NCI-H226 (cell line): ENCODE data around the gene LMO1.

Experiments used
- DNase-seq: peaks from one replicate; pipeline ENCODE4 v3.0.0-alpha.2; 2015

Gene LMO1

GRCh38 chr11:8263109-8263768 is 439 bp downstream of the LMO1 start:
- no peak for DNase-seq

GRCh38 chr11:8262552-8263108 is 1.0 kb downstream of the LMO1 start:
- DNase-seq: no peak

- DNase-seq: no peak
Measured at GRCh38 chr11:8261921-8262551, 1.6 kb downstream of the LMO1 start.

GRCh38 chr11:8261291-8261690 is 2.4 kb downstream of the LMO1 start:
- no peak for DNase-seq

DNA sequence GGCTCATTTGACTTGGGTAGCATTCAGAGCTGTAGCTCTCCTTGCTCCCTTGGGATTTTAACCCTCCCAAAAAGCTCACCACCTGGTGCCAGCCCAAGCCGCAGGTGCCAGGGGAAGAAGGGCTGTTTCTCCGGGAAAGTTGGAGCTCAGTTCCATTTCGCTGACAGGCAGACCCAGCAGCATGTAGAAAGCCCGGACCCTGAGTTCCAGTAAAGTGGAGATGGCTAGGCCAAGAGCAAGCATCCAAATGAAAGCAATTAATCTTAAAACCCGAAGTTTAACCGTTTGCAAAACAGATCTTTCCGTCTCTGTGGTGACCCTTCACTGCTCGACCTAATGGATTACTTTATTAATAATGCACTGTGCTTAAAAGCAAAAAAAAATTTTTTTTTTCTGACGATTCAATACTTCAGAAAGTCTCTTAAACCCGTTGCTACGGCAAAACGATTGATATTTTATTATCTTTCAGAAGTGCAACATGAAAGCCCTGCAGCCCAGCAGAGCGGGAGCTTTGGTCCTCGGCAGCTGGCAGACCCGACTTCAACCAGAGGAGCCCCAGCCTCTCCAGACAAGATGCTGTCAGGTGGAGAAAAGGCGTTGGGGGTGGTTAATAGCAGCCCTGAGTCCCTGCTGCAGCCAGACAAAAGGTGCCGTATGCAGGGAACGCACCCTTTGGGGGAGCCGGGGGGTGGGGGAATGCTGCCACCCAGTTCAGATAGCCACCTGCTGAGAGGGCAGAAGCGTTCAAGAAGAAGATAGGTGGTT is 3.3 kb downstream of the LMO1 start:
- DNase-seq: no peak

- DNase-seq: no peak
Measured at GRCh38 chr11:8259306-8259959, 4.2 kb downstream of the LMO1 start.

DNA sequence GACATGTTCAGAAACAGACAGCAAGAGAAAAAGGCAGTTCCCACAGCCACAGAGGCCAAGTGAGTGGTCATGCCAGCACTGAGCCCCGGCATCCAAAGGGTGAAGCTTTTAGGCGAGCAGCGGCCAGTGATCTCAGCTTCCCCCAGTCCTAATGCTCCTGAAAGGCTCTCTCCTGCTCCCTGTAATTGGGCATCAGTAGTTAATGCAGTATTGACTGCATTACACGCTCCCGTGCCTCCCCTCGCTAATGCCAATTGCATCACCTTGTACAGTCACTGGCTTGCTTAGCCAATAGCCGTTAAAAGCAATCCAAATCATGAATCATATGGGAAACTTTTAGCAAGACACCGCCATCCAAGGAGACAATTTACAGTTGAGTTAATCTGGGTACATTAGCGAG is 4.9 kb downstream of the LMO1 start:
- no peak for DNase-seq

GRCh38 chr11:8258289-8258688 is 5.4 kb downstream of the LMO1 start:
- no peak for DNase-seq

- no peak for DNase-seq
Measured at GRCh38 chr11:8257003-8257664, 6.5 kb downstream of the LMO1 start.

GRCh38 chr11:8256271-8257002 is 7.2 kb downstream of the LMO1 start:
- DNase-seq: no peak

DNA sequence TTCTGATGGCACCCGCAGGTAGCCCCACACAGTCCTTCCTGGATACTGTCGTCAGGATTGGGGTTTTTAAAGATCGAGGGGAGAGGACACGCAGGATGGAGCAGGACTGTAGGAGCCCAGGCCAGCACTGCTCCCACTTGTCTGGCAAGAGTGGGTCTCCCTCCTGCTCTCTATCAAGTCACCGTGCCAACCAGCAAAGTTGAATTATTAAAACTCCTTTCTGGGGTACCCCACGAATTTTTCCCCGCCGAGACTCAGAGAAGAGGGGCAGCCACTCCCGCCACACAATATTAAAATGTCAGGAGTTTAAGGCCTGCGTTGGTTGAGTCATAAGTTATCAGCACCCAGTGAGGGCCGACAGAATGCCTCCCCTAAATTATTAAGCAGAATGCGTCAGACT is 10.1 kb downstream of the LMO1 start:
- DNase-seq: no peak

DNA sequence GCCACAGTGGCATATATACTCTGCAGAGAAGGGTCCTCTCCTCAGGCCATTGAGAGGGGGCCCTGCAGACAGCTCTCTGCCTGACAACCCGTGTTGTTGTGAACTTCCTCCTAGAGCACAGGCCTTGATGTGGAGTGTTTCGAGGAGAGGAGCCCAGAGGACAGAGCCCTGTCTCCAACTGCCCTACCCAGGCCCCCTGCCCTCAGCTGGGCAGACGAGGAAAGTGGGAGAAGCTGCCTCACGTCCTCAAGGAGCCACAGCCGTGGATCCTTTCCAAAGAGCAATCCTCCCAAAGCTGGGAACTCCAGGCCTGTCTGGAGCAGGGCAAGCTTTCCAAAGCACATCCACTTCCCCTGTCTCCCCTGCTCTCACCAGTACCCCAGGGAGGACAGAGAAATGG is 10.7 kb downstream of the LMO1 start:
- no peak for DNase-seq

GRCh38 chr11:8252388-8252787 is 11.3 kb downstream of the LMO1 start:
- no peak for DNase-seq

DNA sequence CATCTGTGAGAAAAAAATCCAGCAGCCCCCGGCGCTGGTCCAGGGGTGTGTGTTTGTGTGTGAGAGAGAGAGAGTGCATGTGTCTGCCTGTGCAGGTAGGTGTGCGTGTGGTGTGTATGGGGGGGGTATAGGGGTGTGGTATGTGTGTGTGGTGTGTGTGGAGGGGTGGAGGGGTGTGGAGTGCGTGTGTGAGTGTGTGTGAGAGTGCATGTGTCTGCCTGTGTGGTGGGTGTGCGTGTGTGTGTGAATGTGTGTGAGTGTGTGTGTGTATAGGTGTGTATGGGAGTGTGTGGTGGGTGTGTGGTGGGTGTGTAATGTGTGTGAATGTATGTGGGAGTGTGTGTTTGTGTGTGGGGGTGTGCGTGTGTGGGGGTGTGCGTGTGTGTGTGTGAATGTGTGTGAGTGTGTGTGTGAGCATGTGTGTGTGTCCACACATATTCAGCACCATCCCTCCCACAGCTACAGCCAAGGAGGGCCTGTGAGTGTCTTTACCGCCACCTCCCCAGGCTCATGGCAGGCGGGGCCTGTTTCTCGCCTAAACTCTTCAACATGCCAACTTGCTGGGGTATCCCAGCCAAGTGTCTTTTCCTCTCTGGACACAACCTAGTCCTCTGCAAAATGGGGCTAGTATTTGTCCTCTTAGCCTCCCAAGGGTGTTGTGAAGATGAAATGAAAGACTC is 11.9 kb downstream of the LMO1 start:
- no peak for DNase-seq

DNA sequence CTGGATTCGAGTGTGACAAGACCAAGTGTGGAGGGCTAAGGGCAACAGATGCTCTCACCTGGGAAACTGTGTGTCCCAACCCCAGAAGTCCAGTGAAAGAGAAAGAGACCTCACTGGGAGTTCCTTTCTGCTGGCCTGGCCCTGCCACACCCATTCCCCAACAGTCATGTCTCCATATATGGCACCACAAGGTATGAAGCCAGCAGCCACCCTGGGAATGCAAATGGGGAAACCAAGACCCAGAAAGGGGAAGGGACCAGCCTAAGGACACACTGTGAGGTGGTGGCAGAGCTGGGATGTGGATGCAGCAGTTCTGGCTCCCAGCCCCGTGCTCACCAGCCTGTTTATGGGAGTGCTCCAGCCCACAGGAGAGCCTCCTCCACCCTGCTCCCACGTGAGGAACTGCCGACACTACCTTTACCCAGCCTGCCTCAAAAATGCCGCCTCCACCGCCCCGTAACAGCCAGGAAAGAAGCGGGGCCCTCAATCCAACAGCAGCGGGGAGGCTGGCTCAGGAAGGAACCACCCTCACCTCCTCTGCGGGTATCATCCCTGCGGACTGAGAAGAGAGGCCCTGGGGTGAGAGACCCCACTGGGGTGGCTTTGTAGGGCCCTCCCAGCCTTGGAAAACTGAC is 12.6 kb downstream of the LMO1 start:
- DNase-seq: no peak

DNA sequence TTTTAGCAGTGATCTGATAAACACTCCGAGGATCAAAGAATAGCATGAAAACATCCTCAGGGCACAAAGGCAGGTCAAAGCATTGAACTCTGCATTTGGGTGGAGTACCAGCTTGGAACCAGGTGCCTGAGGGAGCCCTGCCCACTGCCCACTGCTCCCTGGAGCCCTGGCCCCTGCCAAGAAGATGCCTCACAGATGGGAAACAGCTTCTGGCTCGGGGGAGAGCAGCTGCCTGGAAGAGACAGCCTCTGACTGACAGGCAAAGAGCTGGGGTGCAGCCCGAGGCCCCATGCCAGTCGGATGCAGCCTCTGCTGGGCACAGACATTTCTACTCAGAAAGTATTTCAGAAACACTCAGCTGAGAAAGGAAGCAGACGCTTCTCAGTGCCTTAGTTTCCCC is 13.2 kb downstream of the LMO1 start:
- DNase-seq: no peak

GRCh38 chr11:8249482-8249881 is 14.2 kb downstream of the LMO1 start:
- DNase-seq: no peak

- DNase-seq: no peak
Measured at GRCh38 chr11:8248786-8249185, 14.9 kb downstream of the LMO1 start.

GRCh38 chr11:8247312-8247711 is 16.4 kb downstream of the LMO1 start:
- DNase-seq: no peak

DNA sequence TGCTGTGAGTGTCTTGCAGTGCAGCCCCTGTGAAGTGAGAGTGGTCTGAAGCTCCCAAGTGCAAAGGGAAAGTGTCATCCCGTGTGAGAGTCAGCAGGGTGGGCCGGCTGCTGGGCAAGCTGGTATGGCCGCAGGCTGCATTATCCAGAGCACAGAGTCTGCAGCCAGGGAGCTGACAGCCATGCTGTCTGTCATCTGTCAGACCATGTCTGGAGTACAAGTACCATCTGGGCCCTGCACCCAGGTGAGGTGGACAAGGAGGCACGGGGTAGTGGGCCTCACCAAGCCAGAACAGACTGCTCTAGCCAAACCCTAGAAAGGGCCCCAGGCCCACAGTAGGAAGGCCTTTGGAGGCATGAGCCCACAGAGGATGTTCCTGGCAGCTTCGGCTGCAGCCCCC is 20.2 kb downstream of the LMO1 start:
- DNase-seq: no peak
